Measurements from ENCODE around the gene ADAM8. TPM values are rescaled to one million over a fixed set of nuclear protein-coding genes. Genes with fewer than 3 reads are reported as not detected.

Gene ADAM8
- total and polyA plus RNA-seq, 2 of the 8 experiments (the other 6 are each of a cell fraction or from before 2014, with no cell fraction given), result 4.6 TPM

DNA sequence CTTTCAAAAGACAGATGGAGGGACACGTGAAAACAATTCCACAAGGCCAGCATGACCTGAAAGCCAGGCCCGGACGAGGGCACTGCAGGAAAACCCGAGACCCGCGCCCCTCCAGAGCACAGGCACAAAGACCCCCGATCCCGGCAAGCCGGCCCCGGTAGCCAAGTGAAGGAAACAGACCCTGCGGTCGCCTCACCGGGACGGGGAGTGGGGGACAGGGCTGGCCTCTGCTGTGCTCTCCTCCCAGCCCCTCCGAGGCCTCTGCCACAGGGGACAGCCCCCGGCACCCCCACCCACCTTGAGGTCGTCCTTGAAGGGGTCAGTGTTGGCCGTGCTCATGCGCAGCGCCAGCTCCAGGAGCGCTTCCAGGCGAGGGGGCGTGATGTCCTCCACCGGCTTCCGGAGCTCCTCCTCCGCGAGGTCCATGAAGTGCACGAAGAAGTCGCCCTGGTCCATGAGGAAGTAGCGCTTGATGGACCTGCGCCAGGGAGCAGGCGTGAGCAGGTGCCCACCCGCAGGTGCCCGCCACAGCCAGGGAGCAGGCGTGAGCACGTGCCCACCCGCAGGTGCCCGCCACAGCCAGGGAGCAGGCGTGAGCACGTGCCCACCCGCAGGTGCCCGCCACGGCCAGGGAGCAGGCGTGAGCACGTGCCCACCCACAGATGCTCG lies 11.3 kb upstream of the ADAM8 start:
- DNase-seq (ENCODE audit: low read depth in 1 of 2, low spot score in 2 of 2), result no peak
- Histone ChIP-seq H2BK120ac (replicated peaks; ENCODE audit: low read depth, low read length) (no peak overlapping the region), H2AFZ (ENCODE audit: low read length) (no peak overlapping the region), H3K4me3 (ENCODE audit: extremely low read depth in 1 of 4, insufficient read depth in 2 of 4, low read depth in 3 of 4, low read length in 4 of 4) (no peak overlapping the region), H3K79me1 (ENCODE audit: low read depth, low read length) (no peaks in the 10 kb centered on the region), H3K9ac (replicated peaks in 1 of 4; ENCODE audit: extremely low read depth in 1 of 4, low read depth in 3 of 4, low read length in 3 of 4) (no peak overlapping the region), H4K20me1 (replicated peaks in 1 of 2; ENCODE audit: control insufficient read depth in 1 of 2, insufficient read depth in 2 of 2, low read length in 2 of 2) (peaks cover 0 to 7% of the 10 kb centered on the region in 2 experiments), H3K56ac (replicated peaks; ENCODE audit: insufficient read length, low read depth, low read length) (no peak overlapping the region), H2BK5ac (ENCODE audit: low read depth, low read length) (no peak overlapping the region), H4K8ac (ENCODE audit: extremely low read depth, insufficient read depth, low read length) (no peak overlapping the region), H3K23me2 (ENCODE audit: low read depth, low read length) (no peaks in the 10 kb centered on the region), H3K27me3 (replicated peaks in 1 of 4; ENCODE audit: control insufficient read depth in 3 of 4, extremely low read depth in 1 of 4, insufficient read depth in 3 of 4, low read length in 3 of 4) (no peaks in the 10 kb centered on the region), H3K4ac (replicated peaks; ENCODE audit: insufficient read length, low read depth, low read length) (no peak overlapping the region), H3K27ac (ENCODE audit: low read depth, low read length) (no peak overlapping the region), H2AK5ac (ENCODE audit: low read depth, low read length) (no peak overlapping the region), H2BK15ac (ENCODE audit: low read length) (no peak overlapping the region), H2BK12ac (ENCODE audit: low read depth, low read length) (no peak overlapping the region), H3K18ac (ENCODE audit: extremely low read depth, low read length) (no peak overlapping the region), H3K79me2 (ENCODE audit: control insufficient read depth in 1 of 2, insufficient read depth in 2 of 2, low read length in 2 of 2) (no peaks in the 10 kb centered on the region), H3K4me2 (ENCODE audit: insufficient read depth in 1 of 2, low read depth in 2 of 2, low read length in 2 of 2) (no peak overlapping the region), H3K4me1 (replicated peaks in 1 of 4; ENCODE audit: control insufficient read depth in 3 of 4, insufficient read depth in 4 of 4, low read length in 3 of 4) (no peaks in the 10 kb centered on the region), H3K14ac (ENCODE audit: insufficient read length) (no peak overlapping the region), H4K5ac (ENCODE audit: insufficient read length, low read depth, low read length) (no peak overlapping the region), H3K36me3 (ENCODE audit: control insufficient read depth in 2 of 4, insufficient read depth in 4 of 4, low read length in 3 of 4) (peaks cover 9 to 42% (median 24%) of the 10 kb centered on the region in 4 experiments), H3K23ac (ENCODE audit: insufficient read length) (no peak overlapping the region), H2BK20ac (ENCODE audit: low read length) (no peak overlapping the region), H3K9me3 (ENCODE audit: insufficient read depth in 2 of 2, low read depth in 1 of 2, low read length in 1 of 2) (no peaks in the 10 kb centered on the region), H4K91ac (replicated peaks; ENCODE audit: insufficient read length, low read length) (no peak overlapping the region)
- POLR2A ChIA-PET (ENCODE audit: partially characterized antibody), result interaction anchor here (0.6 kb wide), 1 partner anchor 33 kb away, joined by 3 read pairs; no protein-coding TSS in a partner anchor
- CTCF ChIA-PET (ENCODE audit: partially characterized antibody), result interaction anchor here (0.8 to 2.2 kb wide), 3 partner anchors 10 to 145 kb away, joined by 5 to 6 read pairs (median 6); no protein-coding TSS in a partner anchor
- FAIRE-seq, result no peak
- WGBS, 2 experiments (ENCODE audit: extremely low coverage in 1 of 2, insufficient coverage in 1 of 2, insufficient read length in 1 of 2, insufficient replicate concordance in 2 of 2, low coverage in 1 of 2, low lambda C conversion rate in 2 of 2, missing lambda C conversion rate in 1 of 2), result 93% methylated on average over 46 of the region's 46 CpGs; no CpG with 5 or more reads in 1 of the 2 experiments
